ENCODE measurements around the gene EED.

GRCh38 chr11:86279747-86280146, 35.2 kb downstream of the EED start:
- TF ChIP-seq YY1 (IDR thresholded peaks at IDR 0.05; ENCODE audit: insufficient read depth, insufficient read length) (no peak), ZNF274 (IDR thresholded peaks at IDR 0.05; ENCODE audit: low read depth, low read length) (no peak)
